ENCODE data around the gene TEKT3. TPM values are rescaled to one million over a fixed set of nuclear protein-coding genes. Genes with fewer than 3 reads are reported as not detected.

TEKT3 gene
- total and polyA plus RNA-seq, 9 of the 15 experiments (the other 6 are each of a cell fraction or from before 2014, with no cell fraction given) = not detected

GRCh38 chr17:15284537-15284936, 56.9 kb downstream of the TEKT3 start:
- Histone ChIP-seq H3K36me3 (ENCODE audit: control insufficient read depth, insufficient read depth, low read length) (no peaks in the 10 kb centered on the region), H3K9ac (ENCODE audit: insufficient read depth in 1 of 2, low read depth in 2 of 2, low read length in 2 of 2) (no peak overlapping the region), H3K79me2 (ENCODE audit: control insufficient read depth, insufficient read depth, low read length) (no peaks in the 10 kb centered on the region), H2AFZ (ENCODE audit: low read depth, low read length) (no peak overlapping the region), H3K4me1 (replicated peaks in 1 of 2; ENCODE audit: control insufficient read depth in 2 of 2, insufficient read depth in 2 of 2, low read length in 2 of 2) (peaks cover 0 to 6% of the 10 kb centered on the region in 2 experiments; a peak in 2 of 5 replicates), H4K20me1 (replicated peaks; ENCODE audit: control insufficient read depth, insufficient read depth, low read length) (no peaks in the 10 kb centered on the region), H3K9me1 (ENCODE audit: control insufficient read depth, insufficient read depth, low read length) (no peaks in the 10 kb centered on the region), H3K4me2 (ENCODE audit: insufficient read depth, low read length) (no peak overlapping the region), H3K4me3 (no peak overlapping the region), H3K27me3 (ENCODE audit: control insufficient read depth in 2 of 2, insufficient read depth in 2 of 2, low read length in 2 of 2) (no peaks in the 10 kb centered on the region), H3K9me3 (replicated peaks; ENCODE audit: control insufficient read depth, insufficient read depth, low read depth, low read length) (no peaks in the 10 kb centered on the region), H3K27ac (ENCODE audit: extremely low read depth, low read depth, low read length) (no peak overlapping the region)
- no TSS peak for BruUV-seq (replicated peaks)
- POLR2A ChIA-PET = no interaction called here
- FAIRE-seq (no peak), DNase-seq (ENCODE audit: extremely low read depth in 1 of 4, low spot score in 3 of 4) (no peak), ATAC-seq (no peak)
- in situ Hi-C loops (cut with MboI) = no loop called here
- WGBS (ENCODE audit: insufficient coverage, low coverage, missing lambda C conversion rate) = 0% methylated on average over 2 of the region's 2 CpGs
- CTCF ChIA-PET (ENCODE audit: low intra/inter-chr PET ratio) = no interaction called here
- intact Hi-C loops (cut with micrococcal nuclease) = no loop called here
- TF ChIP-seq RBM39 (optimal IDR thresholded peaks at IDR 0.05; ENCODE audit: low read depth, low read length) = no peak
- no peak for TF ChIP-seq ZNF586 (CRISPR knock-in tag; conservative IDR thresholded peaks at IDR 0.05)
- no peak for TF ChIP-seq NFE2L1 (tag; IDR thresholded peaks at IDR 0.05; ENCODE audit: borderline replicate concordance, low read depth)
- no peak for TF ChIP-seq CBX2 (IDR thresholded peaks at IDR 0.05; ENCODE audit: insufficient read depth, low read length, poor library complexity, severe bottlenecking)
- TF ChIP-seq NFATC3 (IDR thresholded peaks at IDR 0.05) = no peak
- no peak for TF ChIP-seq STAT5B (CRISPR knock-in tag; IDR thresholded peaks at IDR 0.05)
- no peak for TF ChIP-seq TAL1 (IDR thresholded peaks at IDR 0.05)
- no peak for TF ChIP-seq POLR2G (IDR thresholded peaks at IDR 0.05; ENCODE audit: low read depth, low read length)
- no peak for TF ChIP-seq CBX3 (IDR thresholded peaks at IDR 0.05; ENCODE audit: borderline replicate concordance in 1 of 2, low read length in 2 of 2)
- TF ChIP-seq XRCC3 (IDR thresholded peaks at IDR 0.05) = no peak
- TF ChIP-seq REST (IDR thresholded peaks at IDR 0.05; ENCODE audit: borderline replicate concordance) = no peak
- TF ChIP-seq REST (CRISPR knock-in tag; IDR thresholded peaks at IDR 0.05; ENCODE audit: low read depth) = no peak

All from K562 (cell line).